IPS DF 4.7 (cell line): Measurements from ENCODE around the gene MOCS1.

ENCODE experiments used
- DNase-seq: peaks from one replicate; pipeline ENCODE4 v3.0.0-alpha.2; 2013; ENCODE audit warnings: low spot score; ENCODE audit errors: extremely low read depth

The MOCS1 gene

DNA sequence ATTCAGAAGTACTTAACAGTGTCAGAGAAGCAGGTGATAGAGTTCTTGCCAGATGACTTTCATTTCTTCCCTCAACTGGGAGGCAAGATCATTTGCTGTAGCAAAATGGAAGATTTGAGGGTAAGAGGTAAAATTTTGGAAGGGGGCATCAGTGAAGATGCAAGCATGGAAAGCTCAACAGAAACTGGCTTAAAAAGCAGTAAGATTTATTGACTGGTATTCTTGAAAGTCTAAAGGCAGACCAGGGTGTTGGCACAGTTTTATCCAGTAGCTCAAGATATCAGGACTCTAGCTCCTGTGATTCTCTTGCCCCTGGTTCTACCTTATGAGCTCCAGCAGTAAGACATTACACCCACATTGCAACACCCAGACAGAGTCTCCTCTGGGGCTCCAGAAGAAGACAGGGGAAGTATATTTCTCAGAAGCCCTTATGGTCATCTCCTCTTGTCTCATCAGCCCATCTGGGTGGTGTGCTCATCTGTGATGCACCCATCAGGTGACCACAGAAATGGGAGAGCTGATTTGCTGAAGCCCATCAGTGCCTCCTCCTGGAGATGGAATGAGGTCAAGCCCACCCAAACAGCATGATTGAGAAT is 16.0 kb upstream of the MOCS1 start:
- DNase-seq, result no peak

DNA sequence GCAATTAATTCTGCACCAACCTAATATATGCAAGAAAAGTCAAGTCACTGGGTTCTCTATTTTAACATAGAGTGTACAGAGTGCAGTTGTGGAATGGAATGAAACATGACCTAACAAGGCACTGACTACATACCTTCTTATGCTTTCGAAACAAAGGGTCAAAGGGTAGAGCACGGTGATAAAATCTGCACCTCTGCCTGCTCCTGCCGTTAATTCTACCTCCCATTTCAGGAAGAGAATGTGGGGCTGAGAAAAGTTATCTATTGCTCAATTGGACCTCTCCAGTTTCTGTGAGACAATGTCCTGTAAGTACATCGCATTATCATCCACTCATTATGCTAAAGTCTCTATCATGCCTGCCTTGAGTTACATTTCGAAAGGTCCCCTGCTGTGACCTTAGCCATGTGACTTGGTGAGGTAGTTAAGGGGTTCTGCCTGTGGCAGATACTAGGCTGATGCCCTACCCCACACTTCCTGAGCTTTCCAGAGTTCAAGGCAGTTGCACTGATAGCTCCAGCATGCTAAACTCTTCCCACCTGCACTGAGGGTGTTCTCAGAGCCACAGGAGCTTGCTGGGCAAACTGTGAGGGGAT is 14.0 kb upstream of the MOCS1 start:
- DNase-seq, result no peak

DNA sequence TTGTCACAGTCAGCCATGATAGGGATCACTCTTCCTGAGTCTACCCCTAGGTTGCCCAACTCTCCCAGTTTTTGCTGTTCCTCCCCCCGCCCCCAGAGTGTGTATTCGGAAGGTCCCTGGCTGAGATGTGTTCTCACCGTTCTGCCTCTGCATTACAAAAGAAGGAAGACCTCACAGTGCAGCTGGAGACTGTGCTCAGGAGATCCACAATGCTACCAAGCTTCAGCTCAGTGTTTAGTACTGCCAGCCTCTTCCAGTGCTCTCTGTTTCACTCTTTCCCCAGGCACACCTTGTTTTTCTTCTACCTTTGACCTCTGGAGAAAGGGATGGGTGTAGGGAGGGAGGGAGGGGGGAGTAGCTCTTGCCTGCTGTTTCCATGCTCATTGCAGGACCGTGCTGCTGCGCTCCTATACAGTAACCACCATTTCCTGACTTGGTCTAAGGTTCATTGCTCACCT is 13.4 kb upstream of the MOCS1 start:
- DNase-seq, result no peak

DNA sequence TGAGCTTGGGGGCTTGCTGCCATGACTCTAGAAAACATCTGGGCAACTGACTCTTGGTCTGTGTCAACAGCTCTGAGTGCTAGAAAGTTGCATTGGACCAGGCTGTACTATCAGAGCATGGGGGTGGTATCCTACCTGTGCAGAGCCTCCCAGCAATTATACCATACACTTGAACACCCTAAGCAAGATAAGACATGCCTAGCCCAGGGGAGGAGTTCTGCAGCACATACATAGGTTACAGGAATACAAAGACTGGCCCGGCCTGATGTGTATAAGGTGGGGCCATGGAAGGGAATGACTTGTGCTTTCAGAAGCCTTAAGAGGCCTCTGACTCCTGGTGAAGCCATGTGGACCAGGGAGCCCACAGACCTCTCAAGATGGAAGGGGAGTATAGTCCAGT is 11.4 kb upstream of the MOCS1 start:
- DNase-seq, result no peak

DNA sequence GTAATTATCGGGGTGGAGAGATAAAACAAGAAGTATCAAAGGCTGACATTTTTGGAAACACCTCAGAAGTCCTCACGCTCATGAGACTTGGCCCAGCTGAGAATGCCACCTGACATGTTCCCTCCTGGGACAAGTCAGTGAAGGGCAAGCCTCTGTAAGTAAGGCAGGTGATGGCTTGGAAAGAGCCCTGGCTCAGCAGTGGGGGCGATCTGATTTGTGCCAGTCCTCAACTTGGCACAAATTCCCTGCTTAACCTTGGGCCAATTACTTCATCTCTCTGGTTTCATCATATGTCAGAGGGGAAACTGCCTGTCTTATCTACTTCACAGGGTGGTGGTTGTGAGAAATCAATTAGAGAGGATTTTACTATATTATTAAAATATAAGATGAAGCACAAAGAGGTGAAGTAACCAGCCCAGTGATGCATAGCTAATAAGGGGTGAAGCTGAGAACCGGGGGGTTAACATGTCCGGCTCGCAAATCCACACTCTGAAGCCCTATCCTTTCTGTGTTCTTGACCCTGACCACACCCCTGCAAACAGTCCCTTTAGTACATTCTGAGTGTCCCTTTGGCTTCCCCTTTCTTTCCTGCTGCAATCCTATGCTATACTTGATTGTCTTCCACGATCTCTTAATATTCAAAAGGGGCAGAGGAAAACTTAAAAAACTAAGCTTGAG is 8.8 kb upstream of the MOCS1 start:
- no peak for DNase-seq

DNA sequence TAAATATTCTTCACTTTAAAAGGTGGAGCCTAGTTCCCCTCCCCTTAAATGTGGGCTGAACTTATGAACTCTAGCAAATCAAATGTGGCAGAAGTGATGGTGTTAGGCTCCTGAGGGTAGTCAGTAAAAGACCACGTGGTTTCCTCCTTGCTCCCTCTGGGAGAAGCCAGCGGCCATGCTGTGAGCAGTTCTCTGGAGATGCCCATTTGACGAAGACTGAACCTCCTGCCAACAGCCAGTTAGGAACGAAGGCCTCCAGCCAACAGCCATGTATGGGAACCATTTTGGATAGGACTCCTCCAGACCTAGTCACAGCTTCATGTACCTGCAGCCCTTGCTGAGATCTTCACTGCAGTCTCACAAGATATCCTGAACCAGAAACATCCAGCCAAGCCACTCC is 7.6 kb upstream of the MOCS1 start:
- DNase-seq, result no peak

DNA sequence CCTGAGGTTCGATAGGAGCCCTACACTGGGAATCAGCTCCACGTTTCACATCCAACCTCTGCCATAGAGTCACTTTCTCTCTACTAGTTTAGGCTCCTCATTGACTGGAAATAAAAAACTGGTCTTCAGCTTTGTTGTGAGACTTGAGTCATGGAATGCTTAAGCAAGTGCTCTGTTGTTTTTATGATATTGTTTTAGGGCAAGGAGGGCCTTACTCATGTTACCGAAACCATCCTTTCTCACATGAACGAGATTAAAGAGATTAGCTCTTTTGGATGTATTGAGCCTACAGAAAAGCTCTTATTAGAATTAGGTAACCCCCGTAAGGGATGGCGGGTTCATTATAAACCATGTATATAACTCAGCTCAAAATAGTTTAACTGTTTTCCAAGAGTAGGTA is 6.9 kb upstream of the MOCS1 start:
- no peak for DNase-seq

DNA sequence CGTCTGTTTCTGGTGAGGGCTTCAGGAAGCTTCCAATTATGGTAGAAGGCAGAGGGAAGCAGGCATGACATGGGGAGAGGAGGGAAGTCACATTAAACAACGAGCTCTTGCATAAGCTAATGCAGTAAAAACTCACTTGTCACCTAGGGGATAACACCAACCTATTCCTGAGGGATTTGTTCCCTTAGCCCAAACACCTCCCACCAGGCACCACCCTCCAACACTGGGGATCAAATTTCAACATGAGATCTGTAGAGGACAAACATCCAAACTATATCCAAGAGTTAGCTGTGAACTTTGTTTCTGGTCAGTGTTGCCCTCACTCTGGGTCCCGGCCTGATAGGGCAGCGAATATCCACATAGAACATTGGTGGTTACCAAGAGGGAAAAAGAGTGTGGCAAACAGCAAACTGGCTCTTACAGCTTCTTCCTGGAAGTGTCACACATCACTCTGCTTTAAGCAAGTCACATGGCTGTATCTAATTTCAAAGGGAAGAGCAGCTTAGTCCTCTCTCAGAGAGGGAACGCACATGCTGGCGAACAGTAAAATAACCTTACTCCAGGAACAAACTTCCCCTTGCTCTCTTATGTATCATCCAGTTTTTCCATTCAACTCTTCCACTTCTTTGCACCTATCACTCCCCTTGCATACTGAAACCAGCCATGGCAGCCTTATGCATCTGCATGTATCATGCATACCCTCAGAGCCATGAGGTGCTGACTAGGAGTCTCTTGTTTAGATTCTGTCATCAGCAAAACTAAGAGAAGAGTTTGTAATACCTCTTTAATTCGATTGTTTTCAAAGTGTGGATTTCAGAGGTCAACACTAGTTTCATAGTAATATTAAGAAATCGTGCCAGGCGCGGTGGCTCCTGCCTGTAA is 4.8 kb upstream of the MOCS1 start:
- no peak for DNase-seq

DNA sequence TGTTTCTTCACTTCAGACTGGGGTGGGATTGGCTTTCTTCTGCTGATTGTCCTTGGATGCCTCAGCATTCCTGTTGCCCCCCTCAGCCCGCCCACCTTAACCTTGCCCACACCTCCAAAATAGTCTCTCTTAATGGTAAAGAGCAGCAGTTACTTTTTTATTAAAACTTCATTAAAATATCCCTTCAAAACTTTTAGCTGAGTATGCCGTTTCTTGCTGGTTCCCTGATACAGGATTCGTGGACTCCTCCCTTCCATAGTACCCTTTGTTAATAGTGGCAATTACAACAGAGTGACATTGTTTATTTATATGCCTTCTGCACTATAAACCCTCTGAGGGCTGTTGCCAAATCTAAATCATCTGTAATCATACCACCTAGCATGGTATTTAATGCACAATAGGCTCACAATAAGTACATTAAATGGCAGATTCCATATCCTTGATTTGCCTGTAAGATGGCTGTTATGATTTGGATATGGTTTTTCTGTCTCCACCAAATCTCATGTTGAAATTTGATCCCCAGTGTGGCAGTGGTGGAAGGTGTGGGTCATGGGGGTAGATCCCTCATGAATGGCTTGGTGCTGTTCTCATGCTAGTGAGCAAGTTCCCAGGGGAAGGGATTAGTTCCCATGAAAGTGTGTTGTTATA is 3.5 kb upstream of the MOCS1 start:
- no peak for DNase-seq

DNA sequence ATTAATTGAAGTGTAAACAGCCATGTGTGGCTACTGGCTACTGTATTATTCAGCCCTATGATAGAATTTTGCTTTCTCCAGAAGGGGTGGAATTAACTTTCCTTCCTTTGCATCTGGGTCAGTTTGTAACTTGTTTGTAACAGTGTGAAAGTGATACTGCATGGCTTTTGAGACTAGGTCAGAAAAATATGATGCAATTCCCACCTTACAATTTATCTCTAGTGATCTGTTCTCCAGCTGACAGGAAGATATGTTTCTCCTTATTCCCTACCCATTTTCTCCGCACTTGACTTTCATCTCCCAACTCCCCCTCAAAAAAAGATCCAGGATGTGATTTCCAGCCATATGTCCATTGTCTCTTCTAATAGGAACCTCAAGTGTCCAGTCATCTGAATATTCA is 2.6 kb upstream of the MOCS1 start:
- DNase-seq, result no peak

DNA sequence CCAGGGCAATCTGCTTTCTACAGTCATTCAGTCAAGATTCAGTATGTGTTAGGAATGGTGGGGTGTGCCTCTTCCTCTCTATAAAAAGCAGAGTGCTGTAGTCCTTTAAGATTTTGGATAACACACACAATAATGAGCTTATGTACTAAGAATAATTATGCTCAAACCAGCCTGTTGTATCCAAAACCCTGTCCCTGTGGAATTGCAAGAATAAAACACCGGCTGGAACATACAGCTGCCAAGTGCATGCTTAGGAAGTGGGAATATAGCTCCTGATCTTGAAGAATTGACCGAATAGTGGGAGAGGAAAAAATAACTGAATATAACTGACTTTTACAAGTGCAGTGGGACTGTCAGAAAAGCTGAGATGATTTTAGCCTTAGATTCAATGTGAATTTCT is 979 bp upstream of the MOCS1 start:
- no peak for DNase-seq

DNA sequence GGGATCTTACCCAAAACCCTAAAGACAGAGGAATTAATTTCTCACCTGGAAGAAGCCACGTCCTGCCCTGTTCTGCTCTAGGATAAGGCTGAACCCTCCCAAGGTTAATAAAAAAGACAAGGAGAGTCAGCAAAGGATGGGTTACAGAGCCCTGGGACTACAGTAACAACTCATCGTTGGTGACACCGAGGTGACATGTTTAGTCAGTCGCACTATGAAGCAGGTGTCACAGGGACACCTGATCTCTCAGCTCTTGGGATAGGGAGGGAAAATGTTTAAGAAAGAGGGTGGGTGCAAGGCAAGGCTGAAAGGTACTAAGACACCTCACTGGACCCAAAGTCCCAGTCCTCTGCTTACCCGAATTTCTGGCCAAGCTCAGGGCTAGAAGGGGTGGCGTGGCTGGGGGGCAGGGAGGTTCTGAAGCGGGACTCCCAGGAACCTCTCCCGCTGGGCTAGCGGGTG is 562 bp downstream of the MOCS1 start:
- no peak for DNase-seq

DNA sequence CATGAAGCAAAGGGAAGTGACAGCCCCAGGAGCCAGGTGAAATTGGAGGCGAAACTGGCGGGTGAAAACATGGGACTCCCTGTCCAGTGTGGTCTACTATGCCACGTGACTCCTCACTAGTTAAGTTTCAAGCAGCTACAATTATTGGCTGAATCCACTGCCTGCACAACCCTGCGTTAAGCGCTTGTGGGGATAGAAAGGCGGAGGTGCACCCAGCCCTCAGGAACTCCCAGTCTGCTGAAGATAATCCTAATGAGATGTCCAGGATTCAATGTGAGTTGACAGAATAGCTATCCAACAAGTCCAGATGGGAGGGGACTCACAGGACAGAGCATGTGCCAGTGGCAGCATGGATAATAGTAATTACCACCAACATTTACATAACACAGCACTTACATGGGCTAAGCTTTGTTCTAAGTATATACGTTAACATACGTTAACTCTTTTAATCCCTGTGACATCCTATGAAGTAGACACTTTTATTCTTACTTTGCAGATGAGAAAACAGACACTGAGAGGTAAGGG is 1.8 kb downstream of the MOCS1 start:
- DNase-seq, result no peak

DNA sequence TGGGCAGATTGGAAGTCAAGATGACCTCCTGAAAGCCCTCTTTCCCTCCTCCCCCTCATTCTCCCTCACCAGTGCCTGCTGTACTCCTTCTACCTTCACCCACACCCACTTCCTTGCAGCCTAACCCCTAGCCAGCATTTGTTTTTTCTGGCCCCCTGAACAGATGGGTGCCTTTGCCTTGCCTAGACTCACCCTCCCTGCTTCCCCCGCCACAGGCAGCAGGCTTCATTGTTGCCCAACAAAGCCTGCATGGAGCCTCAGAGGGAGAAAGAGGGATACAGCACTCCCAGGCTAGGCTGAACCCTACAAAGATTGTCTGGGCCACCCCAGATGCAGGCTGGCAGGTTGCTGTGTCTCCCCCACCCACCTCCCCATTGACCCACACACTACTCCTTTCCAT is 2.7 kb downstream of the MOCS1 start:
- no peak for DNase-seq

DNA sequence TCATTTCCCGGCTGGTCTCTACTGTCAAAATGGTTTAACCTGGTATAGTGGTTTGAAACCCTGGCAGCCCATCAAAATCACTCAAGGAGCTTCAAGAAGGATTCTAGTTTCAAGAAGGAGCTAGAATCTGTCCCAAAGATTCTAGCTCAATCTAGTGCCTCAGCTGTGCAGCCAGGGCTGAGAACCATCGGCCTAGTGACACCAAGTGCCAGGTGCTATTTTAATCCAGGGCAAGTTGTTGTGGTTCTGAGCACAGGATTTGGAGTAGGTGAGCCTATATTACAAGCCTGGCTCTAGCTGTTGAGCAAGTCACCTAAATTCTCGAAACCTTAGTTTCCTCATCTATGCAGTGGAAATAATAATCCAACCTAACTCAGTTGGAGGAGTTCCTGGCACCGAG is 3.7 kb downstream of the MOCS1 start:
- DNase-seq, result no peak

DNA sequence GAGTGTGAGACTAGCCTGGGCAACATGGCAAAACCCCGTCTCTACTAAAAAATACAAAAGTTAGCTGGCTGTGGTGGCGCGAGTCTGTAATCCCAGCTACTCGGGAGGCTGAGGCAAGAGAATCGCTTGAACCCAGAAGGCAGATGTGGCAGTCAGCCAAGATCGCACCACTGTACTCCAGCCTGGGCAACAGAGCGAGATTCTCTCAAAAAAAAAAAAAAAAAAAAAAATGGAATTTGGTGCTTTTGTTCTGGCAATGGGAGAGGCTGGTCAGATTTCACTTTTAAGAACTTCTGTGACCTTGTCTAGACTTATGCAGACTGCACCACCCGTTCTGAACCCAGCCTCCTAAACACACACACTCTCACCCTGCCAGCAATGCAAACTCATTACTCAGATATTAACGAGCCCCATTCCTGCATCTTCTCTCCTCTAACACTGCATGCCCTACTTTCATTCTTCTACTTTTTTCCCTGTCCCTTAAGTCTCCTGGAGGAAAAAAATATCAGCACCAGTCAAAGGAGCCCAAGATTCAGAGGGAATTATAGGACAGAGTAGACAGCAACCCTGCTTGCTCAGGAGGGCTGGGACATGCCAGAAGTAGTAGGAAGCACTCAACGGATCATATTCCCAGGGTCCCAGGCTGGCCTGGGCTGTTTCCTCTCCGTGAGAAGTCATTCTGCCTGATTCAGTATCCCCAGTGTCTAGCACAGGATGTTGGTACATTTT is 4.4 kb downstream of the MOCS1 start:
- no peak for DNase-seq

DNA sequence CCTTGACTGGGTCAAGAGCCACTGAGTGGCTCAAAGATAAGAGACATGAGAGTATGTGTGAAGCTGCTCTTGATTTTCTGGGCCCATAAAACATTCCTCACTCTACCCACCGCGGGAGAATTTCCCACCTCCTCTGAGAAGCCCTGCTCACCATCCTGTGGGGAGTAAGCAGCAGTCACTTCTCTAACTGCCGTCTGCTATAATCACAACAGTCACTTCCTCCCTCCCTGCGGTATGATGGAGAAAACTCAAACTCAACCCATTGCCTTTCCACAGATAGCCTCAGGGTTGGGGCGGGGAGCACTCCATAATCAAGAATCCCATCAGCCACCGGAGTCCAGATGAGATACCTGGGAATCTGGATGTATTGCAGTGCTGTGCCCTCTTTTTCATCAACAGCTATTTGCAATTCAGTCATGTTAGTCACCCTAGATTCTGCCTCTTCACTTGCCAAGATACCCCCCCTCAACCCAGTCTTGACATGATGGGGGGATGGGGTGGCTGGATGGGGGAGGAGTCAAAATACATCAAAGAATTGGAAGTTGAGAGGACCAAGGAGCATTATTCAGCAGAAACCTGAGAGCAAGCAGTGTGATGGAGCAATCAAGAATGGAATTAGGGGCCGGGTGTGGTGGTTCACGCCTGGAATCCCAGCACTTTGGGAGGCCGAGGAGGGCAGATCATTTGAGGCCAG is 5.1 kb downstream of the MOCS1 start:
- DNase-seq, result no peak

DNA sequence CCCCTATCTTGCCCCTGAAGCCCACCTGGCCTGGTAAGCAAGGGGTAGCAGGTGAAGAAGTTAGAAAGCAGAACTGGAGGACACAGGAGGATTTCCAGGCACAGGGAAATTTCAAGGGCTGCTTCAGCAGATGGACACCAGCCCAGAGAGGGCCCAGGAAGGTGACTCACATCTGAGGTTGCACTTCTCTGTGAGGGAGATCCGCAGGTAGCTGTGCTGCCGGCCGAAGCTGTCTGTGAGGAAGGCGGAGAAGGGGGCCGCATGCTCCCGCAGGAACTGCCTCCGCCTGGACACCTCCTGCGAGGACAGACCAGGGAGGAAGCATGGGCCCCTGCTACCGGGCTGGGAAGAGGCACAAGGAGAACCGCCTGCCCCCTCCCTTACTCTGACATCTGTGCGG is 7.1 kb downstream of the MOCS1 start:
- DNase-seq, result no peak

DNA sequence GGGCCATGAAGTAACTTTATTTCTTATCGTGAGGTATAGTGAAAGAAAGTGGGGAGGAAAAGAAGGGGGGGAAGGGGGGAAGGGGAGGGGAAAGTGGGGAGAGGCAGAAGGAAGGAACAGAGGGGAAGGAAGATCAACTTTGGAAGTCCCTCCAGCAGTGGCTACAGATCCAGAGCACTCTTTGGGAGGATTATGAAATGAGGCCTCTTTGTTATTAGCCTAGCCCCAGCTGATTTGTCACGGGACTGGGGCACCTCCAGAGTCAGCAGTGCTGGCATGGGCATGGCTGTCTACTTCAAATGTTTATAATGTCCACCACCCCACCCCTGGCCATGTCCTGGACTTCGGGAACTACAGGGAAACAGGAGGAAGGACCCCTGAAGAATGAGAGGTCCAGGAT is 7.6 kb downstream of the MOCS1 start:
- DNase-seq, result no peak

DNA sequence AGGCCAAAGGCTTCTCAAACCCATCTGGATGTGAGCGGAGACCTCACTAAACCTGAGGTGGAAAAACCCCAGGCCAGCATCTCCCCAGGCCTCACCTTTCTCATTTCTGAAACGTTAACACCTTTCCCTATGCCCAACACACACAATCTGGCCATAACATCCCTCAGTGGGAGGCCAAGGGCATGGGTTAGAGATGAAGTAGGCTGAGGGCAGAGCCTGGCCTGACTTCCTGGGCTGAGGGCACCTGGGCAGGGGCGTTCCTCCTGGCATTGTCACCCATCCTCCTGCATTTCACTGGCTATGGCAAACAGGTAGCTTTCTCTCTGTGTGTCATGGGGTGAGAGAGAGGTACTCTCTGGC is 8.4 kb downstream of the MOCS1 start:
- no peak for DNase-seq
